HG03196 (cell line): ENCODE measurements around the gene LMAN2L.

Experiments
- ATAC-seq: cut with Tn5 transposase; IDR thresholded peaks from one replicate; pipeline ENCODE4 v1.9.1; 2021; ENCODE audit not compliant: unreplicated experiment

LMAN2L gene

DNA sequence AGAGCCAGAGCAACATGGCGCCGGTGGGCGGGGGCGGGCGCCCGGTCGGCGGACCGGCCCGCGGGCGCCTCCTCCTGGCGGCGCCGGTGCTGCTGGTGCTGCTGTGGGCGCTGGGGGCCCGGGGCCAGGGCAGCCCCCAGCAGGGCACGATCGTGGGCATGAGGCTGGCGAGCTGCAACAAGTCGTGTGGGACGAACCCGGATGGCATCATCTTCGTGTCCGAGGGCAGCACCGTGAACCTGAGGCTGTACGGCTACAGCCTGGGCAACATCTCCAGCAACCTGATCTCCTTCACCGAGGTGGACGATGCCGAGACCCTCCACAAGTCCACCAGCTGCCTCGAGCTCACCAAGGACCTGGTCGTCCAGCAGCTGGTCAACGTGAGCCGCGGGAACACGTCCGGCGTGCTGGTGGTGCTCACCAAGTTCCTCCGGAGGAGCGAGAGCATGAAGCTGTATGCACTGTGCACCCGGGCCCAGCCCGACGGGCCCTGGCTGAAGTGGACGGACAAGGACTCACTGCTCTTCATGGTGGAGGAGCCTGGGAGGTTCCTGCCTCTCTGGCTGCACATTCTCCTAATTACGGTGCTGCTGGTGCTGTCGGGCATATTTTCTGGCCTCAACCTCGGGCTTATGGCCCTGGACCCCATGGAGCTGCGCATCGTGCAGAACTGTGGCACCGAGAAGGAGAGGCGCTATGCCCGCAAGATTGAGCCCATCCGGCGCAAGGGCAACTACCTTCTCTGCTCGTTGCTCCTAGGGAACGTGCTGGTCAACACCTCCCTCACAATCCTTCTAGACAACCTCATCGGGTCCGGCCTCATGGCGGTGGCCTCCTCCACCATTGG, 21.3 kb upstream of the LMAN2L start:
- peak; percentile 11 for ATAC-seq

GRCh38 chr2:96760036-96760985, 20.4 kb upstream of the LMAN2L start, which contains the start of gene CNNM4:
Gene CNNM4 (plus strand): TSS chr2:96760902. CDS start chr2:96761000, 98 bp downstream.
- peak; percentile 73 for ATAC-seq

DNA sequence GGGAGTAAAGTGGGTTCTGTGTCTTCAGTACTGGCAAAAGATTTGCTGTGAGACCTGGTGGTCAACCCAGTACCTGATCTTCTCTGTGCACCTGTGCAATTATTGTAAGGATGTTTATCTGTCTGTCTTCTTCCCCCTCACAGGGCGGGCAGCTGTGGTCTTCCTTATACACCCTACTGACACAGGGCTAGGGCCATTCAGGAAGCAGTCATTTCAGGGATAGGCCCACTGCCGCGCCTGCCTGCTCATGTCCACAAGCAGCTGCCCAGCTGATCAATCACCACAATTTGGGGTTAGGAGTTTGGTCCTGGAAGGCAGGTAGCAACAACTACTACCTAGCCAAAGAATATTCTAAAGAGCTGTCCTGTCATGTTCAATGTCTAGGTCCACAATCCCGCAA, 19.7 kb upstream of the LMAN2L start:
- no peak for ATAC-seq

DNA sequence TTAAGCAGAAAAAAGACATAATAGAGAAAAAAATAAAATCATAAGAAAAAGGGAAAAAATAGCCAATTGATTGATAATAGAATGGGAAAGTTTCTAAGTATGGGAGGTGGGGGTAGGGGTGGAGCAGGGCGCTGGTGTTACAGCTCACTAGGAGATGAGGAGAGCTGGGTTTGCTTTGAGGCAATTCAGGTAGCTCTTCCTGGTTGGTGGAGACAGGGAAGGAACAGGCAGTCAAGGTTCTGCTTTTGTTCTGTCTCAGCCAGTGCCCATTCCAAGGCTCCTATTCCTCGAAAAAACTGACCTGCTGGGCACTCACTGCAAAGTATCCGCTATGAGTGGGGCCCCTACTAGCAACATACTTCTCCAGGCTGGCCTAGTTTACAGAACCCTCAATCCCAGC, 19.1 kb upstream of the LMAN2L start:
- ATAC-seq = no peak

DNA sequence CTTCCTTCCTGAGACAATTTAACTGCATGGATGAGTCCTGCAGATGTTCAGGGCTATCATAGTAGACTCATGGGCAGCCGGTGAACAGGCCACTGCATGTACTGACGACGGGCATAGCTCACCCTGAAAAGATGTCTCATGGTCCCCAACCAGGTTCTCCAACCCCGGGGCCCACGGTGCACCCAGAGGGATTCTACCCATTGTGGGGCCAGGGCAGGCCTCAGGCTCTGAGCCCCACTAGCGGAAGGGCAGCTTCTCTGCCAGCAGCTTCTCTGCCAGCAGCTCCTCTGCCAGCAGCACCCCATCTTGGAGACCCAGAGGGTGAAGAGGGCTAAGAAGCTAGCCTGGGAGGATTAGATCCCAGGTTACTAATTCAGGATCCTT, 17.6 kb upstream of the LMAN2L start:
- ATAC-seq = no peak

DNA sequence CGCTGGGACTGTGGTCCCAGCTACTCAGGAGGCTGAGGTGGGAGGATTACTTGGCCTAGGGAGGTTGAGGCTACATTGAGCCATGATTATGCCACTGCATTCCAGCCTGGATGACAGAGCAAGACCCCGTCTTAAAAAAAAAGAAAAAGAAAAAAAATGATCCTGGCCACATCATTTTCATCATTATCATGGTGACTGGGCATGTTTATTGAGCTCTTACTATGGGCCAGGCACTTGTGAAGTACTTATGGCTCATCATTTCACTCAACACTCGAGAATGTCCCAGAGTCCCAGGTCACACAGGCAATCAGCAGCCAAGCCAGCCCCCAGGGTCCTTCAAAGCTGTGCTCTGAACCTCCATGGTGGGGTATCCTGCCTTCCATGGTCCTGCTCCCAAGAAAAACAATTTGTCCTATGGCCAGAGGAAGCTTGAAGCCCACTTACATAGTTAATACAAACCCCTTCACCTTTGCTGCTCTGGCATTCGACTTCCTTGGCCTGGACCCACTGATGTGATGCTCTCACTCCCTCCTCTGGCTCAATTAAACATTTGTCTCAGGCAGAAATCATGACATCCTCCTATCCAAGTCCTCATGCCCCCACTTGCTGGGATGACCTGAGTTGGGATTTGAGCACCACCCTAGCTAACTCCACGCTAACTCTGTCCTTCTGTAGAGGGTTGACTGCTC, 17.1 kb upstream of the LMAN2L start:
- ATAC-seq = no peak

DNA sequence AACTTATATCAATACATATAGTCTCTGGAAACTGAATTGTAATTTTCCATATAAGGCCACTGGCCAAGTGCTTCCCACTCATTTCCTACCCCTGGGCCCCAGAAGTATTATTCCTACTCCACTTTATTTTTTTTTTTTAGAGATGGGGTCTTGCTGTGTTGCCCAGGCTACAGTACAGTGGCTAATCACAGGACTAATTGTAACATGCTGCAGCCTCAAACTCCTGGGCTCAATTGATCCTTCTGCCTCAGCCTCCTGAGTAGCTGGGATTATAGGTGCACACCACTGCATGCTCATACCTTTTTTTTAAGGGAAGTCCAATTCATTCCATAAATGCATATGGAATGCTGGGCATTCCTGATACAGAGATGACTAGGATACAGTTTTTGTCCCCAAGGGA, 14.5 kb upstream of the LMAN2L start:
- ATAC-seq = no peak

DNA sequence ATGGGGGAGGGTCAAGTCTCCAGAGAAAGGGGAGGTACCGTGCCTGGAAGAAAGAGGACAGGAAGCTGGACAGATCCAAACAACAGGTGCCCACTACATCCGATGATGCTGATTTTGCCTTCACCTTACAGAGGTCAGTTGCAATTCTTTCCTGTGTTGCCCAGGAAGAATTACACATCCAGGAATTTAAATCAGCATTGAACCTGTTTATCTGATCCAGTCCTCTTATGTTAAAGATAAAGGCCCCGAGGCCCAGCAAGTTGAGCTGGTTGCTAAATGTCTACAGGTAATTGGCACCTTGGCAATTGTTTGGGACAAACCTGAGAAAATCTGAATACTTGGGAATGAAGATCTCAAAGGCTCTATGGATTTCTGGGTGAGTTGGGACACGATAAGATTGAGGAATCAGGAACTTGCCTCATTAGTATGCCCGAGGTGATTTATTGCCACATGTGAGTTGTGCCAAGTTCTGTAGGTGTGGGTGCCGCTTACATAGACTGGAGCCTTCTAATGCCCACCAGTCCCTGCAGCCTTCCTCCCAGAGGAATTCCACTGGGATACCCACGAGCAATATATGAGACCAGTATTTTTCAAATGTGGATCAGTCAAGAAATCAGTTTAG, 13.9 kb upstream of the LMAN2L start:
- no peak for ATAC-seq

- no peak for ATAC-seq
Measured at GRCh38 chr2:96751800-96752199, 11.9 kb upstream of the LMAN2L start.

DNA sequence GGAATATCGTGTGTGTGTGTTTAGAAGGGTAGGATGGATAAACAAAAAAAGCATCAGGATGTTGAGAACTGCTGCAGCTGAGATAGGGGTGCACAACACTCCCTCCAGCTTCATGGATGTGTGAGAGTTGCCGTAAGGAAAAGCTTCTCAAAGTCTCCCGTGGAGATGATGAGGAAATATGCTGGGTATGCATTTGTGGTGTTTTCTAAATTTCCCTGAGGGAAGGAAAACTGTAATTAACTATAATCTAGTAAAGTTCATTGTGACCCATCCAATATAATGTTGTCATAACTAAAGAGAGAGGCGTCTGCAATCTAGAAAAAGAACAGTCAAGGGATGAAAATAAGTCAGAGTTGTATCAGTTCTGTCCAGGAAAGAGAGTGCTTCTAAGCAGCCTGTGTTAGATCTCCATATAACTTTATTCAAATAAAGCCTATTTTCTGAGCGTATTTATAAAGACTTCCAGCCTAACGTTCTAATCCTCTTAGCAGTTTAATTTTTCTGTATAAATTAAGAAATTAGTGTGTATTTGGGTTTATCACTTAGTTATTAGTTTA, 7.3 kb upstream of the LMAN2L start:
- no peak for ATAC-seq

DNA sequence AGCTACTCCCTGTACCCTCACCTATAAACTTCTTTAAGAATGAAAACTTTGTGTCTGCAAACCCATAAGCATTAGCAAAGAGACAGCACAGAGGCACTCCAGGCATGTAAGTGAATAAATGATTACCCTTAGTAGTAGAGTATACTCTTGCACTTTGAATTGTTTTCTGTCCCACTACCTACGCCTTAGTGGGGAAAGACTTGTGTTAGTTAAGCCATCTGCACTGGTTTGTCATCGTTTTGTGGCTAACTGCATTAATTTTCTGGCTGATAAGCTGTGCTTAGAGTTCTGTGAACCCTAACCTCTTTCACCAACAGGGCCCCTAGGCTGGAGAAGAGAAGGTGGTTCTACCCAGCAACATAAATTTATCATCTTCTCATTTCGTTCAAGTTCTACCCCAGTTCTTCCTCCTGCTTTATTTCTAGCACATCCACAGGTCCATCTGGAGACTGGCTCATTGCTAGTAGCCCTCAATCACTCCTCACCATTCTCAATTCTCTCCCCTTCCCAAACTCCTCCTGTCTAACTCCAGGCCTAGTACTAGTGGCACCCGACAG, 710 bp downstream of the LMAN2L start:
- no peak for ATAC-seq

- ATAC-seq = no peak
Measured at GRCh38 chr2:96737831-96738230, 2.0 kb downstream of the LMAN2L start.

GRCh38 chr2:96737251-96737650, 2.6 kb downstream of the LMAN2L start:
- no peak for ATAC-seq

GRCh38 chr2:96734880-96735583, 4.8 kb downstream of the LMAN2L start:
- ATAC-seq = no peak

- ATAC-seq = no peak
Measured at GRCh38 chr2:96733931-96734330, 5.9 kb downstream of the LMAN2L start.

GRCh38 chr2:96730212-96730611, 9.7 kb downstream of the LMAN2L start:
- no peak for ATAC-seq

DNA sequence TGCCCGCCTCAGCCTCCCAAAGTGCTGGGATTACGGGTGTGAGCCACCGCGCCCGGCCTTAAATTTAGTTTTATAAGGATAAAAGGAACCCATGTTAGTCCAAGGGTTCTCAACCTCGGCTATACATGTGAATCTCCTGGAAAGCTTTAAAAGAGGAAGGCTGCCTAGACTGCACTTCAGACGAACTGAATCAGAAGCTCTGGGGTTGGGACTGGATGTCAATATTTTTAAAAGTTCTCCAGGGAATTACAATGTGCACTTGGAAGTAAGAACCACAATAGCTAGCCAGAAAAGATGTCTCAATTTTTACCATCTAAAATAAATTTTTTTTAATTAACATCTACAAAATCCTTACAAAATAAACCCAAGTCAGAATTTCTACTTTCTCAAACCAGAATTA, 10.1 kb downstream of the LMAN2L start:
- ATAC-seq = no peak

DNA sequence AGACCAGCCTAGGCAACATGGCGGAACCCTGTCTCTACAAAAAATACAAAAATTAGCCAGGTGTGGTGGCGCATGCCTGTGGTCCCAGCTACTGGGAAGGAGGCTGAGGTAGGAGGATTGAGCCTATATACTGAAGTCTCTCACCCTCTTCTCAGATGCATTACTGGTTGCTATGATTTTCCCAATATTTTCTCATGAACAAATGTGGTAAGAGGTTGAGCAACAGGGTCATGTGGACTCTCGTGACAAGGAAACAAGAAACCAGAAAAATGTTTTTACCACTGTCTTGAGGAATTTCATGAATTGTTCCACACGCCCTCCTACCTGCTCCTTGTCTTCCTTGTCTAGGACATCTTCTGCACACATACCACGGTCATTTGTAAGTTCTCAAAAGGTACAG, 12.4 kb downstream of the LMAN2L start:
- no peak for ATAC-seq

- no peak for ATAC-seq
Measured at GRCh38 chr2:96726131-96726530, 13.7 kb downstream of the LMAN2L start.

- no peak for ATAC-seq
Measured at GRCh38 chr2:96716388-96716787, 23.5 kb downstream of the LMAN2L start.
